Sigmoid colon (tissue), 7 donors: ENCODE measurements around the gene ALG6. TPM values are rescaled to one million over a fixed set of nuclear protein-coding genes. Genes with fewer than 3 reads are reported as not detected.

ENCODE experiments used
- DNase-seq: peaks from one replicate; pipeline ENCODE4 v3.0.0-alpha.2; 2019
- H3K27ac ChIP-seq, 4 donors: fragments of 200-600 bp; sonication (generic); one replicate each; pipeline ENCODE4 v1.5.1; 2016 to 2019; ENCODE audit warnings: mild to moderate bottlenecking in 1 of 4
- H3K27me3 ChIP-seq, 3 donors: fragments of 200-600 bp; sonication (generic); one replicate each; pipeline ENCODE4 v1.5.1; 2019; ENCODE audit warnings: mild to moderate bottlenecking in 1 of 3
- H3K36me3 ChIP-seq, 4 donors: fragments of 200-600 bp; sonication (generic); one replicate each; pipeline ENCODE4 v1.5.1; 2016 to 2019
- H3K4me1 ChIP-seq, 4 donors: fragments of 200-600 bp; sonication (generic); one replicate each; pipeline ENCODE4 v1.5.1; 2017 to 2019
- H3K4me3 ChIP-seq, 4 donors: fragments of 200-600 bp; sonication (generic); one replicate each; pipeline ENCODE4 v1.5.1; 2017 to 2019; ENCODE audit warnings: mild to moderate bottlenecking in 2 of 4, moderate library complexity in 1 of 4
- H3K9me3 ChIP-seq, 4 donors: fragments of 200-600 bp in 3 of 4; sonication (generic) in 3 of 4; one replicate each; pipeline versions ENCODE4 v1.5.1 to v1.6.1; 2013 to 2019
- CTCF ChIP-seq, 4 experiments: fragments of 450-650 bp in 3 of 4; fragments of 200-600 bp in 1 of 4; IDR thresholded peaks; one replicate each; pipeline ENCODE4 v1.5.1; 2016 to 2019; ENCODE audit warnings: antibody characterized with exemption in 4 of 4, mild to moderate bottlenecking in 3 of 4, moderate library complexity in 2 of 4
- EP300 ChIP-seq, 4 donors: sonication (generic); formaldehyde crosslinking; IDR thresholded peaks; one replicate each; pipeline ENCODE4 v1.6.1; 2017; ENCODE audit warnings: antibody characterized with exemption in 4 of 4
- POLR2A ChIP-seq, 2 donors: fragments of 450-650 bp; IDR thresholded peaks; one replicate each; pipeline ENCODE4 v1.6.1; 2016; ENCODE audit warnings: antibody characterized with exemption in 2 of 2, mild to moderate bottlenecking in 2 of 2, moderate library complexity in 2 of 2
- POLR2AphosphoS5 ChIP-seq, 4 donors: sonication (generic); formaldehyde crosslinking; IDR thresholded peaks; one replicate each; pipeline ENCODE4 v1.6.1; 2017; ENCODE audit warnings: antibody characterized with exemption in 4 of 4
- WGBS, 2 donors: extraction: QIAGEN DNeasy Blood & Tissue Kit; methylation state at CpG; one replicate each; pipeline ENCODE4 v1.1.7; 2013; 5-methylcytosine and 5-hydroxymethylcytosine counted together
- intact Hi-C: fragments of 100-400 bp; cut with DNase I; formaldehyde crosslinking; loops from one replicate; pipeline ENCODE4 v1.15.1; 2023
- polyA plus RNA-seq, 3 donors: library from polyadenylated mRNA; stranded (reverse); fragments of 200-250 nt; gene quantifications; one replicate each; pipeline ENCODE4 v1.2.3, GENCODE V29; 2013
- total RNA-seq, 4 donors: library from RNA; depleted of rRNA; stranded (reverse); fragments of >200 nt; gene quantifications; one replicate each; pipeline ENCODE4 v1.1.0, GENCODE V29; 2016
- donor health status: healthy with polysubstance abuse.
- donor health status: Bipolar disorder and iron deficiency.
- donor health status: healthy.

The ALG6 gene
- total and polyA plus RNA-seq, 7 donors = 3.0 to 11.4 (median 6.3) TPM

- Histone ChIP-seq H3K4me1 (no peaks in the 10 kb centered on the region), H3K4me3 (no peak overlapping the region), H3K27ac (no peak overlapping the region), H3K9me3 (no peaks in the 10 kb centered on the region), H3K27me3 (no peaks in the 10 kb centered on the region), H3K36me3 (no peaks in the 10 kb centered on the region)
- WGBS, 2 donors = 91% methylated on average over 3 of the region's 3 CpGs
- no peak for TF ChIP-seq POLR2A (IDR thresholded peaks at IDR 0.05)
- TF ChIP-seq EP300 (IDR thresholded peaks at IDR 0.05) = no peak
- no peak for TF ChIP-seq CTCF (IDR thresholded peaks at IDR 0.05)
- no peak for TF ChIP-seq POLR2AphosphoS5 (IDR thresholded peaks at IDR 0.05)
- intact Hi-C loops = loop anchor here (10.0 kb wide), 1 partner anchor 124 kb away; the partner anchor contains the start of gene FOXD3
- no peak for DNase-seq
Measured at GRCh38 chr1:63448731-63449246, 81.4 kb downstream of the ALG6 start.

GRCh38 chr1:63450416-63450815, 83.0 kb downstream of the ALG6 start:
- intact Hi-C loops = no loop called here
- no peak for TF ChIP-seq EP300 (IDR thresholded peaks at IDR 0.05)
- TF ChIP-seq POLR2AphosphoS5 (IDR thresholded peaks at IDR 0.05) = no peak
- no peak for TF ChIP-seq CTCF (IDR thresholded peaks at IDR 0.05)
- H3K9me3 ChIP-seq = no peaks in the 10 kb centered on the region
- no peaks in the 10 kb centered on the region for H3K27me3 ChIP-seq
- no peak for DNase-seq
- no peak overlapping the region for H3K4me3 ChIP-seq
- H3K27ac ChIP-seq = no peak overlapping the region
- 83 to 87% methylated on average over 1 of the region's 1 CpG for WGBS, 2 donors
- no peaks in the 10 kb centered on the region for H3K36me3 ChIP-seq
- H3K4me1 ChIP-seq = no peaks in the 10 kb centered on the region

GRCh38 chr1:63453232-63453631, 85.8 kb downstream of the ALG6 start:
- WGBS, 2 donors = 97 to 99% methylated on average over 2 of the region's 2 CpGs
- TF ChIP-seq EP300 (IDR thresholded peaks at IDR 0.05) = no peak
- TF ChIP-seq POLR2AphosphoS5 (IDR thresholded peaks at IDR 0.05) = no peak
- no peak for TF ChIP-seq CTCF (IDR thresholded peaks at IDR 0.05)
- TF ChIP-seq POLR2A (IDR thresholded peaks at IDR 0.05) = no peak
- H3K4me3 ChIP-seq = no peak overlapping the region
- H3K4me1 ChIP-seq = no peaks in the 10 kb centered on the region
- H3K36me3 ChIP-seq = no peaks in the 10 kb centered on the region
- no peaks in the 10 kb centered on the region for H3K9me3 ChIP-seq
- no peak overlapping the region for H3K27ac ChIP-seq
- no peak for DNase-seq
- intact Hi-C loops = no loop called here
- H3K27me3 ChIP-seq = no peaks in the 10 kb centered on the region

- Histone ChIP-seq H3K4me3 (no peak overlapping the region), H3K4me1 (no peaks in the 10 kb centered on the region), H3K27ac (no peak overlapping the region), H3K9me3 (no peaks in the 10 kb centered on the region), H3K27me3 (no peaks in the 10 kb centered on the region), H3K36me3 (no peaks in the 10 kb centered on the region)
- DNase-seq = no peak
- intact Hi-C loops = no loop called here
- no peak for TF ChIP-seq POLR2AphosphoS5 (IDR thresholded peaks at IDR 0.05)
Measured at GRCh38 chr1:63454269-63454668, 86.8 kb downstream of the ALG6 start.

- intact Hi-C loops = no loop called here
- Histone ChIP-seq H3K27me3 (no peaks in the 10 kb centered on the region), H3K27ac (no peak overlapping the region), H3K36me3 (no peaks in the 10 kb centered on the region), H3K9me3 (no peaks in the 10 kb centered on the region), H3K4me1 (no peaks in the 10 kb centered on the region), H3K4me3 (no peak overlapping the region)
- DNase-seq = no peak
- TF ChIP-seq EP300 (IDR thresholded peaks at IDR 0.05) (no peak), CTCF (IDR thresholded peaks at IDR 0.05) (no peak), POLR2AphosphoS5 (IDR thresholded peaks at IDR 0.05) (no peak), POLR2A (IDR thresholded peaks at IDR 0.05) (no peak)
Measured at GRCh38 chr1:63458750-63459149, 91.3 kb downstream of the ALG6 start.
